Astrocyte (in vitro differentiated cells and primary cell): Measurements from ENCODE around the gene HMOX1. TPM values are rescaled to one million over a fixed set of nuclear protein-coding genes. Genes with fewer than 3 reads are reported as not detected.

Source experiments
- DNase-seq: peaks from one replicate; pipeline ENCODE4 v3.0.0-alpha.2; 2010; ENCODE audit warnings: low read depth
- FAIRE-seq: peaks from 2 replicates; lab custom pipeline; 2011; peaks lifted over from hg19 to GRCh38; lab: Jason Lieb, UNC
- H2AFZ ChIP-seq: 2 replicates; pipeline ENCODE4 v1.6.0; 2012; ENCODE audit warnings: low read depth, low read length, inconsistent platforms
- H3K27ac ChIP-seq: 2 replicates; pipeline ENCODE4 v1.5.1; 2011; ENCODE audit warnings: low read depth, low read length, inconsistent platforms
- H3K27me3 ChIP-seq: 2 replicates; pipeline ENCODE4 v1.6.0; 2011; ENCODE audit warnings: low read length, inconsistent platforms; ENCODE audit not compliant: insufficient read depth
- H3K36me3 ChIP-seq: 2 replicates; pipeline ENCODE4 v1.5.1; 2011; ENCODE audit warnings: low read length, inconsistent platforms; ENCODE audit not compliant: insufficient read depth
- H3K4me1 ChIP-seq: 2 replicates; pipeline ENCODE4 v1.5.1; 2011; ENCODE audit warnings: low read length, inconsistent platforms; ENCODE audit not compliant: insufficient read depth
- H3K4me2 ChIP-seq: 2 replicates; pipeline ENCODE4 v1.6.0; 2012; ENCODE audit warnings: low read length, inconsistent platforms
- H3K4me3 ChIP-seq: 2 replicates; pipeline ENCODE4 v1.5.1; 2011; ENCODE audit warnings: low read depth, mild to moderate bottlenecking, low read length, inconsistent platforms; ENCODE audit not compliant: insufficient read depth
- H3K79me2 ChIP-seq: 2 replicates; pipeline ENCODE4 v1.6.0; 2012; ENCODE audit warnings: mild to moderate bottlenecking, low read length, inconsistent platforms; ENCODE audit not compliant: insufficient read depth
- H3K9ac ChIP-seq: 2 replicates; pipeline ENCODE4 v1.6.0; 2012; ENCODE audit warnings: mild to moderate bottlenecking, low read length, inconsistent platforms
- H3K9me3 ChIP-seq: 2 replicates; pipeline ENCODE4 v1.5.1; 2012; ENCODE audit warnings: low read depth, mild to moderate bottlenecking, low read length, inconsistent platforms; ENCODE audit not compliant: insufficient read depth
- H4K20me1 ChIP-seq: 2 replicates; pipeline ENCODE4 v1.6.0; 2012; ENCODE audit warnings: low read length, inconsistent platforms; ENCODE audit not compliant: insufficient read depth
- H3K27ac Mint-ChIP-seq: one replicate; pipeline ENCODE4 v1.8.0; 2021; ENCODE audit warnings: mild to moderate bottlenecking, mixed read lengths; ENCODE audit not compliant: unreplicated experiment
- H3K27me3 Mint-ChIP-seq: one replicate; pipeline ENCODE4 v1.8.0; 2021; ENCODE audit warnings: low read depth, mixed read lengths; ENCODE audit not compliant: unreplicated experiment
- H3K36me3 Mint-ChIP-seq: one replicate; pipeline ENCODE4 v1.8.0; 2021; ENCODE audit warnings: low read depth, mixed read lengths; ENCODE audit not compliant: unreplicated experiment
- H3K4me1 Mint-ChIP-seq: one replicate; pipeline ENCODE4 v1.8.0; 2021; ENCODE audit warnings: low read depth, mixed read lengths; ENCODE audit not compliant: unreplicated experiment
- H3K4me3 Mint-ChIP-seq: one replicate; pipeline ENCODE4 v1.8.0; 2021; ENCODE audit warnings: mild to moderate bottlenecking, moderate library complexity, mixed read lengths; ENCODE audit not compliant: unreplicated experiment
- H3K9me3 Mint-ChIP-seq: one replicate; pipeline ENCODE4 v1.8.0; 2021; ENCODE audit warnings: mild to moderate bottlenecking, mixed read lengths; ENCODE audit not compliant: unreplicated experiment
- CTCF ChIP-seq: IDR thresholded peaks from 2 replicates; pipeline ENCODE4 v1.5.1; 2011; ENCODE audit warnings: low read depth, mild to moderate bottlenecking, inconsistent platforms, low read length, moderate library complexity; ENCODE audit not compliant: insufficient read depth
- EZH2 ChIP-seq: IDR thresholded peaks from 2 replicates; pipeline ENCODE4 v1.6.1; 2012; ENCODE audit warnings: mild to moderate bottlenecking, low read length, inconsistent platforms; ENCODE audit not compliant: insufficient read depth
- total RNA-seq: library from RNA; stranded (reverse); gene quantifications from 2 replicates; pipeline ENCODE4 v1.2.1, GENCODE V29; 2021

HMOX1 gene
- total RNA-seq, 1 donor from 2014 or later = 17.0 TPM

- DNase-seq (no peak), FAIRE-seq (no peak)
- Mint-ChIP-seq H3K27ac (no peak overlapping the region), H3K9me3 (no peaks in the 10 kb centered on the region), H3K27me3 (no peaks in the 10 kb centered on the region), H3K36me3 (peaks cover 33% of the 10 kb centered on the region), H3K4me1 (peaks cover 5% of the 10 kb centered on the region), H3K4me3 (no peak overlapping the region)
- H3K9me3 ChIP-seq = no peaks in the 10 kb centered on the region
- no peak overlapping the region for H2AFZ ChIP-seq
- H3K27me3 ChIP-seq = no peaks in the 10 kb centered on the region
- no peak overlapping the region for H3K9ac ChIP-seq
- peaks cover 14% of the 10 kb centered on the region for H3K36me3 ChIP-seq
- no peak overlapping the region for H3K27ac ChIP-seq
- peaks cover 8% of the 10 kb centered on the region for H4K20me1 ChIP-seq
- H3K4me3 ChIP-seq = no peak overlapping the region
- H3K4me1 ChIP-seq = no peaks in the 10 kb centered on the region
- TF ChIP-seq EZH2 (no peak), CTCF (no peak)
- no peaks in the 10 kb centered on the region for H3K79me2 ChIP-seq
- no peak overlapping the region for H3K4me2 ChIP-seq
These were observed 44.7 kb upstream of the HMOX1 start for GRCh38 chr22:35335936-35336781.

- Histone ChIP-seq H3K27ac (no peak overlapping the region), H3K36me3 (peaks cover 6% of the 10 kb centered on the region)
- peaks cover 29% of the 10 kb centered on the region for H3K36me3 Mint-ChIP-seq
These were observed 43.0 kb upstream of the HMOX1 start for GRCh38 chr22:35337932-35338331.

More at GRCh38 chr22:35337932-35338331, 43.0 kb upstream of the HMOX1 start:
- Histone ChIP-seq H4K20me1 (peaks cover 8% of the 10 kb centered on the region), H3K4me1 (no peaks in the 10 kb centered on the region), H3K27me3 (no peaks in the 10 kb centered on the region), H3K9ac (no peak overlapping the region), H3K4me3 (no peak overlapping the region), H2AFZ (no peak overlapping the region), H3K9me3 (peaks cover under 1% of the 10 kb centered on the region), H3K79me2 (no peaks in the 10 kb centered on the region), H3K4me2 (no peak overlapping the region)
- Mint-ChIP-seq H3K27ac (no peak overlapping the region), H3K9me3 (no peaks in the 10 kb centered on the region), H3K27me3 (no peaks in the 10 kb centered on the region), H3K4me3 (no peak overlapping the region), H3K4me1 (peaks cover 5% of the 10 kb centered on the region)
- TF ChIP-seq EZH2 = no peak
- no peak for TF ChIP-seq CTCF
- no peak for DNase-seq
- FAIRE-seq = no peak
